Motor neuron (in vitro differentiated cells): ENCODE results near the gene EIF5. TPM values are rescaled to one million over a fixed set of nuclear protein-coding genes. Genes with fewer than 3 reads are reported as not detected.
"Not testable (repeated sequence)": the region's sequence is repeated elsewhere in the genome, so short reads cannot be mapped to it uniquely, and the experiment has no call there.

Experiments
- ATAC-seq, 8 experiments: fragments of 200-7000 bp; cut with Tn5 transposase; replicated peaks in 6 of 8; 2 replicates each; pipeline ENCODE4 v1.8.0; 2021; ENCODE audit warnings: mild to moderate bottlenecking in 8 of 8, moderate library complexity in 8 of 8
- H3K27ac ChIP-seq, 2 donors: fragments of 250-450 bp; sonication (Bioruptor Pico); 2 replicates each; pipeline ENCODE4 v1.9.0; 2021; ENCODE audit warnings: antibody characterized with exemption in 2 of 2, mild to moderate bottlenecking in 2 of 2, moderate library complexity in 1 of 2
- H3K4me1 ChIP-seq, 2 donors: fragments of 250-450 bp; sonication (Bioruptor Pico); replicated peaks in 1 of 2; 2 replicates each; pipeline ENCODE4 v1.6.1; 2021; ENCODE audit warnings: antibody characterized with exemption in 2 of 2, mild to moderate bottlenecking in 2 of 2, moderate library complexity in 1 of 2
- H3K4me3 ChIP-seq, 5 donors: fragments of 250-450 bp; sonication (Bioruptor Pico); 2 replicates each; pipeline ENCODE4 v1.9.0; 2021; ENCODE audit warnings: antibody characterized with exemption in 5 of 5, mild to moderate bottlenecking in 5 of 5, moderate library complexity in 4 of 5
- WGBS, 10 experiments: fragments of 450-650 bp; shearing (Covaris generic); methylation state at CpG; one replicate each; pipeline ENCODE4 v1.0.0; 2022; 5-methylcytosine and 5-hydroxymethylcytosine counted together
- in situ Hi-C, 9 experiments: fragments of 400-800 bp; cut with MboI; loops; one replicate each; pipeline ENCODE4 v1.15.0; 2021; ENCODE audit warnings: low sequenced_read_pairs in 9 of 9, low pct_unique_long_range_greater_than_20kb in 2 of 9; ENCODE audit not compliant: unreplicated experiment in 9 of 9
- total RNA-seq, 8 experiments: library from RNA; unstranded; fragments of 300-600 nt; gene quantifications; 2 replicates each; pipeline versions ENCODE4 v1.2.3 to v1.2.4, GENCODE V29; 2022

The EIF5 gene
- total RNA-seq, 8 experiments from 2014 or later = 86.5 to 192 (median 139) TPM

GRCh38 chr14:103347091-103347815, 13.2 kb downstream of the EIF5 start:
- ATAC-seq = peak in 5 of 8 experiments; percentile 5 to 24 (median 14)
- Histone ChIP-seq H3K4me3 (no peak overlapping the region), H3K4me1 (no peaks in the 10 kb centered on the region), H3K27ac (no peak overlapping the region)
- in situ Hi-C loops = no loop called here
- WGBS, 10 experiments = 52 to 91% (median 69%) methylated on average over 3 to 12 of the region's 12 CpGs; no CpG with 5 or more reads in 1 of the 10 experiments

GRCh38 chr14:103348154-103348553, 14.1 kb downstream of the EIF5 start:
- Histone ChIP-seq H3K4me1 (no peaks in the 10 kb centered on the region), H3K27ac (no peak overlapping the region), H3K4me3 (no peak overlapping the region)
- WGBS, 10 experiments = 60 to 100% (median 81%) methylated on average over 1 to 5 of the region's 5 CpGs; no CpG with 5 or more reads in 2 of the 10 experiments
- ATAC-seq = peak in 1 of 8 experiments; percentile 13
- in situ Hi-C loops = no loop called here

DNA sequence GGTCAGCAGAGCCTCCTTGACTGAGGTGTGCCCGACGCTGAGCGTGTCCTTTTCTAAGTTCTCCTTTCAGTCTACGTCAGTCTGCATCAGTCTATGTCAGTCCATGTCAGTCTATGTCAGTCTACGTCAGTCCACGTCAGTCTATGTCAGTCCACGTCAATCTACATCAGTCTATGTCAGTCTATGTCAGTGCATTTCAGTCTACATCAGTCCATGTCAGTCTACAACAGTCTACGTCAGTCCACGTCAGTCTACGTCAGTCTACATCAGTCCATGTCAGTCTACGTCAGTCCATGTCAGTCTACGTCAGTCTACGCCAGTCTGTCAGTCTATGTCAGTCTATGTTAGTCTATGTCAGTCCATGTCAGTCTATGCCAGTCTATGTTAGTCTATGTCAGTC, 15.9 kb downstream of the EIF5 start:
- in situ Hi-C loops = no loop called here
- WGBS, 10 experiments = 84 to 100% (median 98%) methylated on average over 3 to 8 of the region's 13 CpGs; no CpG with 5 or more reads in 5 of the 10 experiments
- ATAC-seq = peak in 1 of 8 experiments; percentile 15
- Histone ChIP-seq H3K27ac (no peak overlapping the region), H3K4me1 (no peaks in the 10 kb centered on the region), H3K4me3 (no peak overlapping the region)

GRCh38 chr14:103353362-103353761, 19.3 kb downstream of the EIF5 start:
- H3K4me1 ChIP-seq = no peaks in the 10 kb centered on the region
- 41 to 84% (median 75%) methylated on average over 1 to 6 of the region's 7 CpGs; no CpG with 5 or more reads in 4 of the 10 experiments for WGBS, 10 experiments

DNA sequence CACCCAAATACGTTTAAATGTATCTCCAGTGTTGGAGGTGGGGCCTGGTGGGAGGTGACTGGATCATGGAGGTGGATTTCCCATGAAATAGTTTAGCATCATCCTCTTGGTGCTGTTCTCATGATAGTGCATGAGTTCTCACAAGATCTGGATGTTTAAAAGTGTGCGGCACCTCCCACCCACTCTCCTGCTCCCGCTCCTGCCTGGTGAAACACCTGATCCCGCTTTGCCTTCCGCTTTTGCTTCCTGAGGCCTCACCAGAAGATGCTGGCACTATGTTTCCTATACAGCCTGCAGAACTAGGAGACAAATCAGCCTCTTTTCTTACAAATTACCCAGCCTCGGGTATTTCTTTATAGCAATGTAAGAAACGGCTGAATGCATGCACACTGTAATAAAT, 20.1 kb downstream of the EIF5 start:
- in situ Hi-C loops = no loop called here
- 68 to 93% (median 82%) methylated on average over 2 to 6 of the region's 7 CpGs; no CpG with 5 or more reads in 4 of the 10 experiments for WGBS, 10 experiments

More at GRCh38 chr14:103353362-103353761, 19.3 kb downstream of the EIF5 start:
- in situ Hi-C loops = no loop called here
- peak in 1 of 8 experiments; percentile 20 for ATAC-seq
- Histone ChIP-seq H3K27ac (no peak overlapping the region), H3K4me3 (no peak overlapping the region)

GRCh38 chr14:103356024-103356682, 22.1 kb downstream of the EIF5 start:
- H3K4me1 ChIP-seq = no peaks in the 10 kb centered on the region
- no peak overlapping the region for H3K4me3 ChIP-seq
- H3K27ac ChIP-seq = no peak overlapping the region
- 36 to 77% (median 52%) methylated on average over 1 to 9 of the region's 9 CpGs for WGBS, 10 experiments
- in situ Hi-C loops = no loop called here
- ATAC-seq = peak in 3 of 8 experiments; percentile 68 to 81 (median 77)

More for the DNA sequence above, 20.1 kb downstream of the EIF5 start:
- no peak overlapping the region for H3K4me3 ChIP-seq
- no peak overlapping the region for H3K27ac ChIP-seq
- H3K4me1 ChIP-seq = no peaks in the 10 kb centered on the region
- no peak for ATAC-seq

GRCh38 chr14:103357552-103357951, 23.5 kb downstream of the EIF5 start:
- ATAC-seq, H3K4me1 ChIP-seq, H3K4me3 ChIP-seq, H3K27ac ChIP-seq, in situ Hi-C loops: not testable (repeated sequence)
- WGBS, 10 experiments = 80 to 100% (median 93%) methylated on average over 1 to 3 of the region's 10 CpGs; no CpG with 5 or more reads in 5 of the 10 experiments

DNA sequence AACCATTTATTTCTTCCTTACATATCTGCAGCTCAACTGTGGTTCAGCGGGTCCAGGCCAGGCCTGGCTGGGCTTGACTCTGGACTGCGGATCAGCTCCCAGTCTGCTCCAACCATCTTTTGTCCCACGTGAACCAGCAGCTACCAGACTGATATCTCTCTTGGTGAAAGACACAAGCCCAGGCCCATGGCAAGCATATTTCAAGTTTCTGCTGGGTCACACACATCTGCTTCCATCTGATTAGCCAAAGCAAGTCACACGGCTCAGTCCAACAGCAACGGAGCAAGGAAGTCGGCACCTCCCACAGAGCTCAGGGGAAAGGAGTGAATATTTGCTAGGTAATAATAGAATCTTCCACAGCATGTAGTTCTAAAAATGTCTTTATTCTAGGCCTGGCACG, 26.5 kb downstream of the EIF5 start:
- no peaks in the 10 kb centered on the region for H3K4me1 ChIP-seq
- no peak for ATAC-seq
- 38 to 100% (median 79%) methylated on average over 1 to 5 of the region's 7 CpGs; no CpG with 5 or more reads in 1 of the 10 experiments for WGBS, 10 experiments
- in situ Hi-C loops = no loop called here
- H3K4me3 ChIP-seq = no peak overlapping the region
- no peak overlapping the region for H3K27ac ChIP-seq

DNA sequence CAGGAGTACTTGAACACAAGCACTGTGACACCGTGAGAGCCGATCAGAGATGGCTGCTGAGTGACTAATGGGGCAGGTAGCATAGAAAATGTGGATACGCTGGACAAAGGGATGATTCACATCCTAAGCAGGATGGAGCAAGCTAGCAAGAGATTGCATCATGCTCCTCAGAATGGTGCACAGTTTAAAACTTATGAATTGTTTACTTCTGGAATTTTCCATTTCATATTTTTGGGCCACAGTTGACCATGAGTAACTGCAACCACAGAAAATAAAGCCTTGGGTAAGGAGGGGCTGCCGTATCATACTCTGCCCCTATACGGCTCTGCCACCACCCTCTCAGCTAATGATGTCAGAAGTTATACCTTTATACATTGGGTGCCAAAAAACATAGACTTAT, 27.8 kb downstream of the EIF5 start:
- peak in 5 of 8 experiments; percentile 73 to 100 (median 81) for ATAC-seq
- 0 to 100% (median 91%) methylated on average over 1 to 5 of the region's 5 CpGs; no CpG with 5 or more reads in 2 of the 10 experiments for WGBS, 10 experiments
- no peak overlapping the region for H3K27ac ChIP-seq
- in situ Hi-C loops = no loop called here
- no peaks in the 10 kb centered on the region for H3K4me1 ChIP-seq
- H3K4me3 ChIP-seq = no peak overlapping the region

GRCh38 chr14:103362780-103363179, 28.7 kb downstream of the EIF5 start:
- 20 to 80% (median 67%) methylated on average over 1 of the region's 1 CpG; no CpG with 5 or more reads in 2 of the 10 experiments for WGBS, 10 experiments
- ATAC-seq = no peak
- H3K27ac ChIP-seq = no peak overlapping the region
- in situ Hi-C loops = no loop called here
- no peaks in the 10 kb centered on the region for H3K4me1 ChIP-seq
- no peak overlapping the region for H3K4me3 ChIP-seq

DNA sequence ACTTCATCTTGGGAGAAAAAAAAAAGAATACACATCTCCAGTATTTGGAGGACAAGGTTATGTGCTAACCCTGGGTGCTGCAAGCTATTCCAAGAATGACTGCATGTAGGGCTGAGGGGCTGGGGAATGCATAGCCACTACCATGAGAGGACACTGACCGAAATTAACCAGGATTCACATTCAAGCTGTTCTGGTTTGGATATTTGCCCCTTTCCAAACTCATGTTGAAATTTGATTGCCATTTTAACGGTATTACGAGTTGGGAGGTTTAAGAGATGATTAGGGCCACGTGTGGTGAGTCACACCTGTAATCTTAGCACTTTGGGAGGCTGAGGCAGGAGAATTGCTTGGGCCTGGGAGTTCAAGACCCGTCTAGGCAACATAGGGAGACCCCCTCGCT, 32.7 kb downstream of the EIF5 start:
- H3K4me3 ChIP-seq = no peak overlapping the region
- no peak for ATAC-seq
- WGBS, 10 experiments = 41 to 100% (median 79%) methylated on average over 1 to 6 of the region's 6 CpGs; no CpG with 5 or more reads in 1 of the 10 experiments
- H3K4me1 ChIP-seq = no peaks in the 10 kb centered on the region
- in situ Hi-C loops = no loop called here
- no peak overlapping the region for H3K27ac ChIP-seq

GRCh38 chr14:103367995-103368394, 34.0 kb downstream of the EIF5 start:
- peak in 1 of 8 experiments; percentile 20 for ATAC-seq
- in situ Hi-C loops = no loop called here
- Histone ChIP-seq H3K4me3 (no peak overlapping the region), H3K4me1 (peaks cover 4 to 5% of the 10 kb centered on the region in 2 donors), H3K27ac (no peak overlapping the region)
- 33 to 100% (median 83%) methylated on average over 1 to 4 of the region's 4 CpGs; no CpG with 5 or more reads in 1 of the 10 experiments for WGBS, 10 experiments

GRCh38 chr14:103370087-103370486, 36.0 kb downstream of the EIF5 start:
- Histone ChIP-seq H3K27ac (no peak overlapping the region), H3K4me3 (no peak overlapping the region), H3K4me1 (peaks cover 4 to 5% of the 10 kb centered on the region in 2 donors)
- ATAC-seq = no peak
- in situ Hi-C loops = no loop called here
- WGBS, 10 experiments = 80 to 100% (median 98%) methylated on average over 1 to 3 of the region's 3 CpGs; no CpG with 5 or more reads in 1 of the 10 experiments
